Gastrocnemius medialis (tissue), 4 donors: ENCODE measurements around the gene AUNIP. TPM values are rescaled to one million over a fixed set of nuclear protein-coding genes. Genes with fewer than 3 reads are reported as not detected.

ENCODE experiments used
- ATAC-seq, 2 donors: fragments of 150-250 bp; one replicate each; pipeline ENCODE4 v1.9.1; 2016
- DNase-seq, 2 donors: peaks; one replicate each; pipeline ENCODE4 v3.0.0-alpha.2; 2019
- H3K27ac ChIP-seq, 4 donors: fragments of 200-600 bp; sonication (generic); 1 replicate in 1 of 4; 2 replicates in 3 of 4; pipeline ENCODE4 v1.5.1; 2016 to 2018; ENCODE audit warnings: mild to moderate bottlenecking in 2 of 4, moderate library complexity in 1 of 4
- H3K27me3 ChIP-seq, 3 donors: fragments of 200-600 bp; sonication (generic) in 2 of 3; 1 replicate in 1 of 3; 2 replicates in 2 of 3; pipeline versions ENCODE4 v1.5.1 to v1.6.0; 2016 to 2019; ENCODE audit warnings: mild to moderate bottlenecking in 1 of 3, moderate library complexity in 1 of 3
- H3K36me3 ChIP-seq, 2 donors: fragments of 200-600 bp; sonication (generic) in 1 of 2; one replicate each; pipeline ENCODE4 v1.5.1; 2017 to 2018
- H3K4me1 ChIP-seq, 2 donors: fragments of 200-600 bp; sonication (generic) in 1 of 2; one replicate each; pipeline ENCODE4 v1.5.1; 2016 to 2017; ENCODE audit warnings: mild to moderate bottlenecking in 2 of 2
- H3K4me3 ChIP-seq, 4 donors: fragments of 200-600 bp; sonication (generic) in 3 of 4; 1 replicate in 1 of 4; 2 replicates in 3 of 4; pipeline ENCODE4 v1.5.1; 2016 to 2019; ENCODE audit warnings: mild to moderate bottlenecking in 2 of 4
- H3K9me3 ChIP-seq, 3 donors: fragments of 200-600 bp; sonication (generic) in 2 of 3; 1 replicate in 1 of 3; 2 replicates in 2 of 3; pipeline ENCODE4 v1.5.1; 2016 to 2019
- CTCF ChIP-seq, 5 experiments: fragments of 450-650 bp in 3 of 5; fragments of 200-600 bp in 2 of 5; sonication (generic) in 2 of 5; IDR thresholded peaks in 4 of 5; conservative IDR thresholded peaks in 1 of 5; 1 replicate in 4 of 5; 2 replicates in 1 of 5; pipeline ENCODE4 v1.5.1; 2016 to 2019; ENCODE audit warnings: antibody characterized with exemption in 5 of 5, mild to moderate bottlenecking in 3 of 5, moderate library complexity in 3 of 5
- POLR2A ChIP-seq, 2 donors: fragments of 450-650 bp; IDR thresholded peaks; one replicate each; pipeline ENCODE4 v1.6.1; 2017; ENCODE audit warnings: antibody characterized with exemption in 2 of 2, mild to moderate bottlenecking in 2 of 2, moderate library complexity in 2 of 2
- in situ Hi-C, 4 donors: fragments of 200-750 bp; cut with MboI; loops; one replicate each; pipeline versions ENCODE4 v1.15.0 to v1.8.0; 2017; ENCODE audit warnings: low sequenced_read_pairs in 4 of 4
- intact Hi-C: fragments of 100-400 bp; cut with DNase I; formaldehyde crosslinking; loops from one replicate; pipeline ENCODE4 v1.15.1; 2023; ENCODE audit warnings: low total_unique reads
- total RNA-seq, 4 donors: library from RNA; depleted of rRNA; stranded (reverse); fragments of >200 nt; gene quantifications; one replicate each; pipeline versions ENCODE4 v1.1.0 to v1.2.3, GENCODE V29; 2016

AUNIP gene
- total RNA-seq, 4 donors from 2014 or later, result not detected

- Histone ChIP-seq H3K36me3 (peaks cover 0 to 4% of the 10 kb centered on the region in 2 donors), H3K27me3 (no peaks in the 10 kb centered on the region), H3K27ac (no peak overlapping the region), H3K9me3 (no peaks in the 10 kb centered on the region), H3K4me1 (peaks cover 9 to 15% of the 10 kb centered on the region in 2 donors), H3K4me3 (no peak overlapping the region)
- in situ Hi-C loops (no loop called here), intact Hi-C loops (no loop called here)
- no peak for TF ChIP-seq CTCF (IDR thresholded peaks at IDR 0.05 in 4 of 5, conservative IDR thresholded peaks at IDR 0.05 in 1 of 5)
- DNase-seq, result no peak
- ATAC-seq, result no peak
These were observed 43.2 kb upstream of the AUNIP start for GRCh38 chr1:25902462-25902861.

- no peaks in the 10 kb centered on the region for H3K9me3 ChIP-seq
- ATAC-seq (no peak), DNase-seq (no peak)
- in situ Hi-C loops, result no loop called here
- peaks cover 0 to 4% of the 10 kb centered on the region in 2 donors for H3K36me3 ChIP-seq
- no peak overlapping the region for H3K27ac ChIP-seq
- H3K4me3 ChIP-seq, result no peak overlapping the region
- H3K4me1 ChIP-seq, result peaks cover 17 to 21% of the 10 kb centered on the region in 2 donors
- TF ChIP-seq POLR2A (IDR thresholded peaks at IDR 0.05), result no peak
- TF ChIP-seq CTCF (IDR thresholded peaks at IDR 0.05 in 4 of 5, conservative IDR thresholded peaks at IDR 0.05 in 1 of 5), result no peak
- intact Hi-C loops, result no loop called here
- H3K27me3 ChIP-seq, result no peaks in the 10 kb centered on the region
These were observed 41.0 kb upstream of the AUNIP start for GRCh38 chr1:25900219-25900618.

- TF ChIP-seq CTCF (IDR thresholded peaks at IDR 0.05 in 4 of 5, conservative IDR thresholded peaks at IDR 0.05 in 1 of 5), result no peak
- no peak for TF ChIP-seq POLR2A (IDR thresholded peaks at IDR 0.05)
- H3K4me3 ChIP-seq, result no peak overlapping the region
- no peak overlapping the region for H3K27ac ChIP-seq
- H3K4me1 ChIP-seq, result peaks cover 15 to 16% of the 10 kb centered on the region in 2 donors
- intact Hi-C loops (no loop called here), in situ Hi-C loops (loop anchor here (5.0 to 25.0 kb wide), 5 partner anchors 95 to 263 kb away; partner anchors contain the start of genes PAFAH2 (in 3 of the 4), C1orf232 (in 1 of the 4), FAM110D (in 1 of the 4) and ZNF593 (in 1 of the 4))
- no peak for DNase-seq
- no peaks in the 10 kb centered on the region for H3K27me3 ChIP-seq
- no peak for ATAC-seq
- H3K36me3 ChIP-seq, result peaks cover 0 to 4% of the 10 kb centered on the region in 2 donors
- H3K9me3 ChIP-seq, result no peaks in the 10 kb centered on the region
These were observed 40.5 kb upstream of the AUNIP start for GRCh38 chr1:25899792-25900191.

GRCh38 chr1:25898223-25899015 is 39.2 kb upstream of the AUNIP start:
- ATAC-seq, result no peak
- peaks cover 9 to 12% of the 10 kb centered on the region in 2 donors for H3K4me1 ChIP-seq
- intact Hi-C loops (no loop called here), in situ Hi-C loops (loop anchor here (5.0 to 25.0 kb wide), 5 partner anchors 96 to 264 kb away; partner anchors contain the start of genes PAFAH2 (in 3 of the 4), C1orf232 (in 1 of the 4), FAM110D (in 1 of the 4) and ZNF593 (in 1 of the 4))
- H3K27me3 ChIP-seq, result no peaks in the 10 kb centered on the region
- no peak for DNase-seq
- H3K4me3 ChIP-seq, result no peak overlapping the region
- H3K9me3 ChIP-seq, result no peaks in the 10 kb centered on the region
- peaks cover 0 to 4% of the 10 kb centered on the region in 2 donors for H3K36me3 ChIP-seq
- H3K27ac ChIP-seq, result no peak overlapping the region
- TF ChIP-seq POLR2A (IDR thresholded peaks at IDR 0.05) (no peak), CTCF (IDR thresholded peaks at IDR 0.05 in 4 of 5, conservative IDR thresholded peaks at IDR 0.05 in 1 of 5) (no peak)
